HEK293 (cell line): ENCODE results near the gene EMC9.
A peak's percentile ranks its signal among the peaks of the same experiment; 100 is the strongest.

Source experiments
- EGR2 ChIP-seq: fragments of 450-650 bp; formaldehyde crosslinking; IDR thresholded peaks from 2 replicates; pipeline ENCODE4 v1.5.1; 2016; ENCODE audit warnings: low read depth, missing biosample characterization, missing genetic modification characterization
- HOXC10 ChIP-seq: sonication (generic); formaldehyde crosslinking; IDR thresholded peaks from 2 replicates; pipeline ENCODE4 v1.8.1; 2023; ENCODE audit warnings: mild to moderate bottlenecking, missing genetic modification reagents
- HOXD13 ChIP-seq: sonication (generic); formaldehyde crosslinking; IDR thresholded peaks from 2 replicates; pipeline ENCODE4 v1.8.0; 2022; ENCODE audit warnings: missing genetic modification reagents, borderline replicate concordance
- KLF1 ChIP-seq: fragments of 450-650 bp; formaldehyde crosslinking; IDR thresholded peaks from 2 replicates; pipeline ENCODE4 v1.5.1; 2016; ENCODE audit warnings: missing biosample characterization, missing genetic modification characterization
- KLF16 ChIP-seq: fragments of 450-650 bp; formaldehyde crosslinking; IDR thresholded peaks from 2 replicates; pipeline ENCODE4 v1.5.1; 2017; ENCODE audit warnings: missing biosample characterization, missing genetic modification characterization
- SCRT1 ChIP-seq: fragments of 450-650 bp; formaldehyde crosslinking; IDR thresholded peaks from 2 replicates; pipeline ENCODE4 v1.5.1; 2016; ENCODE audit warnings: missing biosample characterization, missing genetic modification characterization, borderline replicate concordance
- SP2 ChIP-seq: fragments of 450-650 bp; formaldehyde crosslinking; IDR thresholded peaks from 2 replicates; pipeline ENCODE4 v1.5.1; 2016; ENCODE audit warnings: missing biosample characterization, missing genetic modification characterization
- ZBTB8A ChIP-seq: fragments of 450-650 bp; formaldehyde crosslinking; IDR thresholded peaks from 2 replicates; pipeline ENCODE4 v1.5.1; 2016; ENCODE audit warnings: missing biosample characterization, missing genetic modification characterization
- ZNF146 ChIP-seq: fragments of 450-650 bp; formaldehyde crosslinking; IDR thresholded peaks from 2 replicates; pipeline ENCODE4 v1.5.1; 2016; ENCODE audit warnings: missing biosample characterization, missing genetic modification characterization
- ZNF211 ChIP-seq: fragments of 450-650 bp; formaldehyde crosslinking; IDR thresholded peaks from 2 replicates; pipeline ENCODE4 v1.5.1; 2016; ENCODE audit warnings: low read depth, missing biosample characterization, missing genetic modification characterization
- ZNF223 ChIP-seq: fragments of 450-650 bp; formaldehyde crosslinking; IDR thresholded peaks from 2 replicates; pipeline ENCODE4 v1.5.1; 2016; ENCODE audit warnings: missing biosample characterization, missing genetic modification characterization
- ZNF266 ChIP-seq: fragments of 450-650 bp; formaldehyde crosslinking; IDR thresholded peaks from 2 replicates; pipeline ENCODE4 v1.5.1; 2016; ENCODE audit warnings: missing biosample characterization, missing genetic modification characterization, low read depth
- ZNF776 ChIP-seq: fragments of 450-650 bp; formaldehyde crosslinking; IDR thresholded peaks from 2 replicates; pipeline ENCODE4 v1.5.0; 2017; ENCODE audit warnings: missing biosample characterization, missing genetic modification characterization, borderline replicate concordance
- ZXDB ChIP-seq: fragments of 450-650 bp; formaldehyde crosslinking; IDR thresholded peaks from 2 replicates; pipeline ENCODE4 v1.5.1; 2016; ENCODE audit warnings: missing biosample characterization, missing genetic modification characterization
- TF ChIP-seq, protein P1 (sequence below): fragments of 450-650 bp; formaldehyde crosslinking; IDR thresholded peaks from 2 replicates; pipeline ENCODE4 v1.5.1; 2016; ENCODE audit warnings: missing biosample characterization, missing genetic modification characterization
- TF ChIP-seq, protein P2 (sequence below): fragments of 450-650 bp; formaldehyde crosslinking; IDR thresholded peaks from 2 replicates; pipeline ENCODE4 v1.5.1; 2016; ENCODE audit warnings: missing biosample characterization, missing genetic modification characterization
- TF ChIP-seq, protein P3 (sequence below): fragments of 450-650 bp; IDR thresholded peaks from 2 replicates; pipeline ENCODE4 v1.5.1; 2018; ENCODE audit warnings: missing biosample characterization, missing genetic modification characterization
- TF ChIP-seq, protein P4 (sequence below): fragments of 450-650 bp; formaldehyde crosslinking; IDR thresholded peaks from 2 replicates; pipeline ENCODE4 v1.5.1; 2017; ENCODE audit warnings: missing biosample characterization, missing genetic modification characterization
- TF ChIP-seq, protein P5 (sequence below): IDR thresholded peaks from 2 replicates; pipeline ENCODE4 v1.6.1; 2011; ENCODE audit warnings: mild to moderate bottlenecking, low read depth, low read length, borderline replicate concordance
- TF ChIP-seq, protein P6 (sequence below): fragments of 450-650 bp; formaldehyde crosslinking; IDR thresholded peaks from 2 replicates; pipeline ENCODE4 v1.5.1; 2016; ENCODE audit warnings: missing biosample characterization, missing genetic modification characterization
- TF ChIP-seq, protein P7 (sequence below): fragments of 450-650 bp; formaldehyde crosslinking; conservative IDR thresholded peaks from 2 replicates; pipeline ENCODE4 v1.5.1; 2016; ENCODE audit warnings: low read depth, missing biosample characterization, missing genetic modification characterization
- TF ChIP-seq, protein P8 (sequence below): fragments of 450-650 bp; formaldehyde crosslinking; IDR thresholded peaks from 2 replicates; pipeline ENCODE4 v1.5.1; 2016; ENCODE audit warnings: missing biosample characterization, missing genetic modification characterization, borderline replicate concordance

EMC9 gene

DNA sequence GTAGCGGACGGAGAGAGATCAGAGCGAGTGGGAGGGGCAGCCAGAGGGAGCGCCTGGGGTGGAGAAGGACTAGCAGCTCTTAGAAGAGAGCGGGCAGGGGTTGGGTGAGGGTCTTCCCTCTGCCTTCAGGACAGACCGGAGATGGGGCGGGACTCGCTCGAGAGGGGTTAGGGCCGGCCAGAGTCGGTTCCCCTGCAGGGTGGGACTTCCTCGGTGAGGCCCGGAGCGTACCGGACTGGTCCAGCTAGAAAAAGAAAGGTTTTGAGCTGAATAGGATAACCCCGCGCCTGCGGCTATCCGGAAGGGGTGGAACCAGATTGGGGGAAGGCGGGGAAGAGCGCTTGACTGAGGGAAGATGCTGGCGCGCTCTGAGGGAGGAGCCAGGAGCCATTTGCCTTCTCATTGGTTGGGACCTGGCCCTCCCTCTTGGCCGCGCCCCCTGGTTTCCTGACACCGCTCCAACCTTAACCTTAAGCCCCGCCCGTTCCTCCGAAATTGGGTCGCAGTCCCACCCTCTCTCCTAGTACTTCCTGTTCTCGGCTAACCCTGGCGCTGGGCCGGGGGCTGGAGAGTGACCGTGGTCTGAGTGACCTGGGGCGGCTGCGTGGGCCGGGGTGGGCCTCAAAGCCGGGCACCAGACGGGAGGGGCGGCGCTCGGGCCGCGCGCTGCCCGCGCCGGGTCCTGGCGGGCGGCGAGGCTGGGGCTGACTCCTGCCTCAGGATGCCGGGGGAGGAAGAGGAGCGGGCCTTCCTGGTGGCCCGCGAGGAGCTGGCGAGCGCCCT, 5.8 kb upstream of the EMC9 start, which contains the start of gene RNF31 (continued):
- TF ChIP-seq, protein P1, sequence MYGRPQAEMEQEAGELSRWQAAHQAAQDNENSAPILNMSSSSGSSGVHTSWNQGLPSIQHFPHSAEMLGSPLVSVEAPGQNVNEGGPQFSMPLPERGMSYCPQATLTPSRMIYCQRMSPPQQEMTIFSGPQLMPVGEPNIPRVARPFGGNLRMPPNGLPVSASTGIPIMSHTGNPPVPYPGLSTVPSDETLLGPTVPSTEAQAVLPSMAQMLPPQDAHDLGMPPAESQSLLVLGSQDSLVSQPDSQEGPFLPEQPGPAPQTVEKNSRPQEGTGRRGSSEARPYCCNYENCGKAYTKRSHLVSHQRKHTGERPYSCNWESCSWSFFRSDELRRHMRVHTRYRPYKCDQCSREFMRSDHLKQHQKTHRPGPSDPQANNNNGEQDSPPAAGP (tag by site-specific recombination): peak; percentile 78; the same call in 1 of the 2 replicates
- TF ChIP-seq EGR2 (tag by site-specific recombination): no peak
- TF ChIP-seq, protein P2, sequence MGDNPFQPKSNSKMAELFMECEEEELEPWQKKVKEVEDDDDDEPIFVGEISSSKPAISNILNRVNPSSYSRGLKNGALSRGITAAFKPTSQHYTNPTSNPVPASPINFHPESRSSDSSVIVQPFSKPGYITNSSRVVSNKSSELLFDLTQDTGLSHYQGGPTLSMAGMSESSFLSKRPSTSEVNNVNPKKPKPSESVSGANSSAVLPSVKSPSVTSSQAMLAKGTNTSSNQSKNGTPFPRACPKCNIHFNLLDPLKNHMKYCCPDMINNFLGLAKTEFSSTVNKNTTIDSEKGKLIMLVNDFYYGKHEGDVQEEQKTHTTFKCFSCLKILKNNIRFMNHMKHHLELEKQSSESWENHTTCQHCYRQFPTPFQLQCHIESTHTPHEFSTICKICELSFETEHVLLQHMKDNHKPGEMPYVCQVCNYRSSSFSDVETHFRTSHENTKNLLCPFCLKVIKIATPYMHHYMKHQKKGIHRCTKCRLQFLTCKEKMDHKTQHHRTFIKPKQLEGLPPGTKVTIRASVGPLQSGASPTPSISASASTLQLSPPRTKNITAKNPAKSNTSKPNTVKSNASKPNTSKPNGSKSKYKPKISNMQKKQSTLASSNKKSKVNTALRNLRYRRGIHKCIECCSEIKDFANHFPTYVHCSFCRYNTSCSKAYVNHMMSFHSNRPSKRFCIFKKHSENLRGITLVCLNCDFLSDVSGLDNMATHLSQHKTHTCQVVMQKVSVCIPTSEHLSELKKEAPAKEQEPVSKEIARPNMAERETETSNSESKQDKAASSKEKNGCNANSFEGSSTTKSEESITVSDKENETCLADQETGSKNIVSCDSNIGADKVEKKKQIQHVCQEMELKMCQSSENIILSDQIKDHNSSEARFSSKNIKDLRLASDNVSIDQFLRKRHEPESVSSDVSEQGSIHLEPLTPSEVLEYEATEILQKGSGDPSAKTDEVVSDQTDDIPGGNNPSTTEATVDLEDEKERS (tag by site-specific recombination): no peak
- TF ChIP-seq KLF1 (tag by site-specific recombination): no peak; the same call in 1 of the 2 replicates
- TF ChIP-seq, protein P3, sequence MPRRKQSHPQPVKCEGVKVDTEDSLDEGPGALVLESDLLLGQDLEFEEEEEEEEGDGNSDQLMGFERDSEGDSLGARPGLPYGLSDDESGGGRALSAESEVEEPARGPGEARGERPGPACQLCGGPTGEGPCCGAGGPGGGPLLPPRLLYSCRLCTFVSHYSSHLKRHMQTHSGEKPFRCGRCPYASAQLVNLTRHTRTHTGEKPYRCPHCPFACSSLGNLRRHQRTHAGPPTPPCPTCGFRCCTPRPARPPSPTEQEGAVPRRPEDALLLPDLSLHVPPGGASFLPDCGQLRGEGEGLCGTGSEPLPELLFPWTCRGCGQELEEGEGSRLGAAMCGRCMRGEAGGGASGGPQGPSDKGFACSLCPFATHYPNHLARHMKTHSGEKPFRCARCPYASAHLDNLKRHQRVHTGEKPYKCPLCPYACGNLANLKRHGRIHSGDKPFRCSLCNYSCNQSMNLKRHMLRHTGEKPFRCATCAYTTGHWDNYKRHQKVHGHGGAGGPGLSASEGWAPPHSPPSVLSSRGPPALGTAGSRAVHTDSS (tag by site-specific recombination): peak; percentile 86
- no peak for TF ChIP-seq ZNF211 (tag by site-specific recombination)
- no peak for TF ChIP-seq ZNF223 (tag by site-specific recombination)
- TF ChIP-seq KLF16 (tag by site-specific recombination): peak; percentile 5; the same call in 1 of the 2 replicates
- TF ChIP-seq, protein P4, sequence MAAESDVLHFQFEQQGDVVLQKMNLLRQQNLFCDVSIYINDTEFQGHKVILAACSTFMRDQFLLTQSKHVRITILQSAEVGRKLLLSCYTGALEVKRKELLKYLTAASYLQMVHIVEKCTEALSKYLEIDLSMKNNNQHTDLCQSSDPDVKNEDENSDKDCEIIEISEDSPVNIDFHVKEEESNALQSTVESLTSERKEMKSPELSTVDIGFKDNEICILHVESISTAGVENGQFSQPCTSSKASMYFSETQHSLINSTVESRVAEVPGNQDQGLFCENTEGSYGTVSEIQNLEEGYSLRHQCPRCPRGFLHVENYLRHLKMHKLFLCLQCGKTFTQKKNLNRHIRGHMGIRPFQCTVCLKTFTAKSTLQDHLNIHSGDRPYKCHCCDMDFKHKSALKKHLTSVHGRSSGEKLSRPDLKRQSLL (tag by site-specific recombination): no peak
- TF ChIP-seq, protein P5, sequence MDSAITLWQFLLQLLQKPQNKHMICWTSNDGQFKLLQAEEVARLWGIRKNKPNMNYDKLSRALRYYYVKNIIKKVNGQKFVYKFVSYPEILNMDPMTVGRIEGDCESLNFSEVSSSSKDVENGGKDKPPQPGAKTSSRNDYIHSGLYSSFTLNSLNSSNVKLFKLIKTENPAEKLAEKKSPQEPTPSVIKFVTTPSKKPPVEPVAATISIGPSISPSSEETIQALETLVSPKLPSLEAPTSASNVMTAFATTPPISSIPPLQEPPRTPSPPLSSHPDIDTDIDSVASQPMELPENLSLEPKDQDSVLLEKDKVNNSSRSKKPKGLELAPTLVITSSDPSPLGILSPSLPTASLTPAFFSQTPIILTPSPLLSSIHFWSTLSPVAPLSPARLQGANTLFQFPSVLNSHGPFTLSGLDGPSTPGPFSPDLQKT: no peak
- TF ChIP-seq ZNF776 (tag by site-specific recombination): no peak
- no peak for TF ChIP-seq SCRT1
- TF ChIP-seq ZBTB8A: no peak
- TF ChIP-seq, protein P6, sequence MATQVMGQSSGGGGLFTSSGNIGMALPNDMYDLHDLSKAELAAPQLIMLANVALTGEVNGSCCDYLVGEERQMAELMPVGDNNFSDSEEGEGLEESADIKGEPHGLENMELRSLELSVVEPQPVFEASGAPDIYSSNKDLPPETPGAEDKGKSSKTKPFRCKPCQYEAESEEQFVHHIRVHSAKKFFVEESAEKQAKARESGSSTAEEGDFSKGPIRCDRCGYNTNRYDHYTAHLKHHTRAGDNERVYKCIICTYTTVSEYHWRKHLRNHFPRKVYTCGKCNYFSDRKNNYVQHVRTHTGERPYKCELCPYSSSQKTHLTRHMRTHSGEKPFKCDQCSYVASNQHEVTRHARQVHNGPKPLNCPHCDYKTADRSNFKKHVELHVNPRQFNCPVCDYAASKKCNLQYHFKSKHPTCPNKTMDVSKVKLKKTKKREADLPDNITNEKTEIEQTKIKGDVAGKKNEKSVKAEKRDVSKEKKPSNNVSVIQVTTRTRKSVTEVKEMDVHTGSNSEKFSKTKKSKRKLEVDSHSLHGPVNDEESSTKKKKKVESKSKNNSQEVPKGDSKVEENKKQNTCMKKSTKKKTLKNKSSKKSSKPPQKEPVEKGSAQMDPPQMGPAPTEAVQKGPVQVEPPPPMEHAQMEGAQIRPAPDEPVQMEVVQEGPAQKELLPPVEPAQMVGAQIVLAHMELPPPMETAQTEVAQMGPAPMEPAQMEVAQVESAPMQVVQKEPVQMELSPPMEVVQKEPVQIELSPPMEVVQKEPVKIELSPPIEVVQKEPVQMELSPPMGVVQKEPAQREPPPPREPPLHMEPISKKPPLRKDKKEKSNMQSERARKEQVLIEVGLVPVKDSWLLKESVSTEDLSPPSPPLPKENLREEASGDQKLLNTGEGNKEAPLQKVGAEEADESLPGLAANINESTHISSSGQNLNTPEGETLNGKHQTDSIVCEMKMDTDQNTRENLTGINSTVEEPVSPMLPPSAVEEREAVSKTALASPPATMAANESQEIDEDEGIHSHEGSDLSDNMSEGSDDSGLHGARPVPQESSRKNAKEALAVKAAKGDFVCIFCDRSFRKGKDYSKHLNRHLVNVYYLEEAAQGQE: no peak; the same call in 1 of the 2 replicates
- TF ChIP-seq, protein P7, sequence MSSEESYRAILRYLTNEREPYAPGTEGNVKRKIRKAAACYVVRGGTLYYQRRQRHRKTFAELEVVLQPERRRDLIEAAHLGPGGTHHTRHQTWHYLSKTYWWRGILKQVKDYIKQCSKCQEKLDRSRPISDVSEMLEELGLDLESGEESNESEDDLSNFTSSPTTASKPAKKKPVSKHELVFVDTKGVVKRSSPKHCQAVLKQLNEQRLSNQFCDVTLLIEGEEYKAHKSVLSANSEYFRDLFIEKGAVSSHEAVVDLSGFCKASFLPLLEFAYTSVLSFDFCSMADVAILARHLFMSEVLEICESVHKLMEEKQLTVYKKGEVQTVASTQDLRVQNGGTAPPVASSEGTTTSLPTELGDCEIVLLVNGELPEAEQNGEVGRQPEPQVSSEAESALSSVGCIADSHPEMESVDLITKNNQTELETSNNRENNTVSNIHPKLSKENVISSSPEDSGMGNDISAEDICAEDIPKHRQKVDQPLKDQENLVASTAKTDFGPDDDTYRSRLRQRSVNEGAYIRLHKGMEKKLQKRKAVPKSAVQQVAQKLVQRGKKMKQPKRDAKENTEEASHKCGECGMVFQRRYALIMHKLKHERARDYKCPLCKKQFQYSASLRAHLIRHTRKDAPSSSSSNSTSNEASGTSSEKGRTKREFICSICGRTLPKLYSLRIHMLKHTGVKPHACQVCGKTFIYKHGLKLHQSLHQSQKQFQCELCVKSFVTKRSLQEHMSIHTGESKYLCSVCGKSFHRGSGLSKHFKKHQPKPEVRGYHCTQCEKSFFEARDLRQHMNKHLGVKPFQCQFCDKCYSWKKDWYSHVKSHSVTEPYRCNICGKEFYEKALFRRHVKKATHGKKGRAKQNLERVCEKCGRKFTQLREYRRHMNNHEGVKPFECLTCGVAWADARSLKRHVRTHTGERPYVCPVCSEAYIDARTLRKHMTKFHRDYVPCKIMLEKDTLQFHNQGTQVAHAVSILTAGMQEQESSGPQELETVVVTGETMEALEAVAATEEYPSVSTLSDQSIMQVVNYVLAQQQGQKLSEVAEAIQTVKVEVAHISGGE: peak; percentile 45
- no peak for TF ChIP-seq HOXC10 (CRISPR knock-in tag)
- TF ChIP-seq ZXDB (tag by site-specific recombination): no peak; the same call in 1 of the 2 replicates
- TF ChIP-seq ZNF266: no peak
- no peak for TF ChIP-seq HOXD13
- TF ChIP-seq, protein P8, sequence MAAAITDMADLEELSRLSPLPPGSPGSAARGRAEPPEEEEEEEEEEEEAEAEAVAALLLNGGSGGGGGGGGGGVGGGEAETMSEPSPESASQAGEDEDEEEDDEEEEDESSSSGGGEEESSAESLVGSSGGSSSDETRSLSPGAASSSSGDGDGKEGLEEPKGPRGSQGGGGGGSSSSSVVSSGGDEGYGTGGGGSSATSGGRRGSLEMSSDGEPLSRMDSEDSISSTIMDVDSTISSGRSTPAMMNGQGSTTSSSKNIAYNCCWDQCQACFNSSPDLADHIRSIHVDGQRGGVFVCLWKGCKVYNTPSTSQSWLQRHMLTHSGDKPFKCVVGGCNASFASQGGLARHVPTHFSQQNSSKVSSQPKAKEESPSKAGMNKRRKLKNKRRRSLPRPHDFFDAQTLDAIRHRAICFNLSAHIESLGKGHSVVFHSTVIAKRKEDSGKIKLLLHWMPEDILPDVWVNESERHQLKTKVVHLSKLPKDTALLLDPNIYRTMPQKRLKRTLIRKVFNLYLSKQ (tag by site-specific recombination): no peak
- peak; percentile 86 for TF ChIP-seq SP2 (tag by site-specific recombination)
- TF ChIP-seq ZNF146: no peak
